WTC11 (cell line): Measurements from ENCODE around the gene CAMTA1. TPM values are rescaled to one million over a fixed set of nuclear protein-coding genes. Genes with fewer than 3 reads are reported as not detected.

Experiments used
- ATAC-seq: fragments of 200-7000 bp; cut with Tn5 transposase; 2 replicates; pipeline ENCODE4 v1.10.0; 2021; ENCODE audit warnings: mild to moderate bottlenecking, moderate library complexity
- CTCF ChIA-PET: fragments of 300-600 bp; sonication (Branson Sonifier 250); formaldehyde crosslinking; loops from one replicate; lab custom pipeline; 2021; ENCODE audit warnings: antibody characterized with exemption; lab: Charles Lee
- POLR2A ChIA-PET: fragments of 350-600 bp; sonication (Branson Sonifier 250); formaldehyde crosslinking; loops from one replicate; lab custom pipeline; 2021; ENCODE audit warnings: antibody characterized with exemption; lab: Charles Lee
- DNase-seq: peaks from one replicate; pipeline ENCODE4 v3.0.0; 2021; ENCODE audit warnings: low spot score
- H3K27ac Mint-ChIP-seq: 2 replicates; pipeline ENCODE4 v1.8.0; 2021; ENCODE audit warnings: mixed read lengths
- H3K27me3 Mint-ChIP-seq: 2 replicates; pipeline ENCODE4 v1.8.0; 2021; ENCODE audit warnings: low read depth, mild to moderate bottlenecking, moderate library complexity, mixed read lengths
- H3K36me3 Mint-ChIP-seq: 2 replicates; pipeline ENCODE4 v1.8.0; 2021; ENCODE audit warnings: mixed read lengths
- H3K4me1 Mint-ChIP-seq: 2 replicates; pipeline ENCODE4 v1.8.0; 2022; ENCODE audit warnings: mixed read lengths
- H3K4me3 Mint-ChIP-seq: 2 replicates; pipeline ENCODE4 v1.8.0; 2021; ENCODE audit warnings: mild to moderate bottlenecking, moderate library complexity, mixed read lengths
- H3K9me3 Mint-ChIP-seq: 2 replicates; pipeline ENCODE4 v1.8.0; 2021; ENCODE audit warnings: mixed read lengths
- AR ChIP-seq: fragments of 250-450 bp; sonication (Bioruptor Pico); IDR thresholded peaks from 2 replicates; pipeline ENCODE4 v1.9.0; 2021; ENCODE audit warnings: mild to moderate bottlenecking
- CDX4 ChIP-seq: fragments of 250-450 bp; sonication (Bioruptor Pico); IDR thresholded peaks from 2 replicates; pipeline ENCODE4 v1.9.0; 2021; ENCODE audit warnings: moderate library complexity, mild to moderate bottlenecking, inconsistent platforms, borderline replicate concordance
- CTCF ChIP-seq: fragments of 200-600 bp; IDR thresholded peaks from 2 replicates; pipeline ENCODE4 v1.8.0; 2022; ENCODE audit warnings: antibody characterized with exemption
- ESRRA ChIP-seq: sonication (generic); formaldehyde crosslinking; IDR thresholded peaks from 2 replicates; pipeline ENCODE4 v1.8.1; 2022; ENCODE audit warnings: mild to moderate bottlenecking, missing genetic modification reagents, borderline replicate concordance
- ETV6 ChIP-seq: sonication (generic); formaldehyde crosslinking; IDR thresholded peaks from 2 replicates; pipeline ENCODE4 v1.8.1; 2022; ENCODE audit warnings: mild to moderate bottlenecking, missing genetic modification reagents
- FOXJ3 ChIP-seq: sonication (generic); formaldehyde crosslinking; IDR thresholded peaks from 2 replicates; pipeline ENCODE4 v1.9.0; 2021; ENCODE audit warnings: missing genetic modification reagents, mild to moderate bottlenecking, borderline replicate concordance
- FOXK1 ChIP-seq: sonication (generic); formaldehyde crosslinking; IDR thresholded peaks from 2 replicates; pipeline ENCODE4 v1.8.0; 2022; ENCODE audit warnings: mild to moderate bottlenecking, moderate library complexity, missing genetic modification reagents
- FOXP4 ChIP-seq: sonication (generic); formaldehyde crosslinking; IDR thresholded peaks from 2 replicates; pipeline ENCODE4 v1.8.0; 2022; ENCODE audit warnings: mild to moderate bottlenecking, missing genetic modification reagents
- GTF2I ChIP-seq: fragments of 250-450 bp; sonication (Bioruptor Pico); conservative IDR thresholded peaks from 2 replicates; pipeline ENCODE4 v1.4.0; 2021; ENCODE audit warnings: mild to moderate bottlenecking
- HMGXB4 ChIP-seq: sonication (generic); formaldehyde crosslinking; IDR thresholded peaks from 2 replicates; pipeline ENCODE4 v1.8.1; 2023; ENCODE audit warnings: mild to moderate bottlenecking, moderate library complexity, missing genetic modification reagents
- IRF2 ChIP-seq: sonication (generic); formaldehyde crosslinking; IDR thresholded peaks from 2 replicates; pipeline ENCODE4 v1.8.0; 2022; ENCODE audit warnings: low read depth, missing genetic modification reagents, borderline replicate concordance
- JUN ChIP-seq: sonication (generic); formaldehyde crosslinking; IDR thresholded peaks from 2 replicates; pipeline ENCODE4 v1.8.0; 2023; ENCODE audit warnings: mild to moderate bottlenecking, missing genetic modification reagents
- MAX ChIP-seq: sonication (generic); formaldehyde crosslinking; IDR thresholded peaks from 2 replicates; pipeline ENCODE4 v1.8.0; 2022; ENCODE audit warnings: mild to moderate bottlenecking, missing genetic modification reagents
- NFYB ChIP-seq: sonication (generic); formaldehyde crosslinking; conservative IDR thresholded peaks from 2 replicates; pipeline ENCODE4 v1.8.0; 2022; ENCODE audit warnings: low read depth, missing genetic modification reagents
- PREB ChIP-seq: sonication (generic); formaldehyde crosslinking; IDR thresholded peaks from 2 replicates; pipeline ENCODE4 v1.8.1; 2022; ENCODE audit warnings: mild to moderate bottlenecking, missing genetic modification reagents, moderate library complexity, borderline replicate concordance
- TEAD1 ChIP-seq: sonication (generic); formaldehyde crosslinking; IDR thresholded peaks from 2 replicates; pipeline ENCODE4 v1.8.0; 2022; ENCODE audit warnings: mild to moderate bottlenecking, missing genetic modification reagents
- ZNF219 ChIP-seq: sonication (generic); formaldehyde crosslinking; IDR thresholded peaks from 2 replicates; pipeline ENCODE4 v1.8.0; 2023; ENCODE audit warnings: missing genetic modification reagents, mild to moderate bottlenecking, borderline replicate concordance
- ZNF232 ChIP-seq: sonication (generic); formaldehyde crosslinking; IDR thresholded peaks from 2 replicates; pipeline ENCODE4 v1.8.0; 2022; ENCODE audit warnings: mild to moderate bottlenecking, missing genetic modification reagents
- ZNF263 ChIP-seq: sonication (generic); formaldehyde crosslinking; IDR thresholded peaks from 2 replicates; pipeline ENCODE4 v1.8.1; 2022; ENCODE audit warnings: low read depth, mild to moderate bottlenecking, moderate library complexity, missing genetic modification reagents
- ZNF317 ChIP-seq: sonication (generic); formaldehyde crosslinking; IDR thresholded peaks from 2 replicates; pipeline ENCODE4 v1.8.1; 2023; ENCODE audit warnings: low read depth, mild to moderate bottlenecking, moderate library complexity, missing genetic modification reagents, borderline replicate concordance
- ZNF396 ChIP-seq: fragments of 250-450 bp; sonication (Bioruptor Pico); IDR thresholded peaks from 2 replicates; pipeline ENCODE4 v1.8.0; 2021; ENCODE audit warnings: mild to moderate bottlenecking, moderate library complexity, borderline replicate concordance
- ZNF671 ChIP-seq: fragments of 250-450 bp; sonication (Bioruptor Pico); IDR thresholded peaks from 2 replicates; pipeline ENCODE4 v1.8.0; 2021; ENCODE audit warnings: mild to moderate bottlenecking
- total RNA-seq: library from RNA; stranded (reverse); gene quantifications from 3 replicates; pipeline ENCODE4 v1.2.3, GENCODE V29; 2021

The CAMTA1 gene
- total RNA-seq, 1 experiment from 2014 or later = 86.4 TPM

GRCh38 chr1:7587773-7588456 lies 802.7 kb downstream of the CAMTA1 start (continued):
- no peak for TF ChIP-seq ZNF263

GRCh38 chr1:7588457-7588827 lies 803.2 kb downstream of the CAMTA1 start:
- Mint-ChIP-seq H3K4me3 (no peak overlapping the region), H3K27me3 (no peaks in the 10 kb centered on the region), H3K9me3 (no peaks in the 10 kb centered on the region), H3K27ac (no peak overlapping the region), H3K36me3 (no peaks in the 10 kb centered on the region), H3K4me1 (0 out of 2 replicates have a peak, but pooled peaks cover 7% of the 10 kb centered on the region)
- ChIA-PET POLR2A (no interaction called here), CTCF (interaction anchor here (1.1 kb wide), 1 partner anchor 59 kb away, joined by 5 read pairs; no protein-coding TSS in a partner anchor)
- ATAC-seq = no peak
- DNase-seq = no peak
- TF ChIP-seq JUN (CRISPR knock-in tag) = no peak
- no peak for TF ChIP-seq ZNF671 (CRISPR knock-in tag)
- no peak for TF ChIP-seq ZNF396 (CRISPR knock-in tag)
- TF ChIP-seq HMGXB4 (CRISPR knock-in tag) = no peak
- no peak for TF ChIP-seq IRF2 (CRISPR knock-in tag)
- no peak for TF ChIP-seq ESRRA
- TF ChIP-seq ZNF232 (CRISPR knock-in tag) = no peak
- TF ChIP-seq TEAD1 = no peak
- no peak for TF ChIP-seq CTCF
- no peak for TF ChIP-seq FOXK1
- TF ChIP-seq FOXP4 (CRISPR knock-in tag) = no peak

GRCh38 chr1:7589080-7589735 lies 804.0 kb downstream of the CAMTA1 start:
- ChIA-PET POLR2A (no interaction called here), CTCF (interaction anchor here (1.1 kb wide), 1 partner anchor 58 kb away, joined by 5 read pairs; no protein-coding TSS in a partner anchor)
- Mint-ChIP-seq H3K27ac (no peak overlapping the region), H3K36me3 (no peaks in the 10 kb centered on the region), H3K4me3 (no peak overlapping the region), H3K4me1 (0 out of 2 replicates have a peak, but pooled peaks cover 7% of the 10 kb centered on the region), H3K27me3 (no peaks in the 10 kb centered on the region), H3K9me3 (no peaks in the 10 kb centered on the region)
- DNase-seq (no peak), ATAC-seq (no peak)
- TF ChIP-seq NFYB (CRISPR knock-in tag) (no peak), ETV6 (CRISPR knock-in tag) (no peak), GTF2I (CRISPR knock-in tag) (no peak), PREB (no peak), ZNF317 (CRISPR knock-in tag) (no peak), ZNF219 (no peak), MAX (CRISPR knock-in tag) (no peak), AR (no peak), ZNF232 (CRISPR knock-in tag) (no peak), JUN (CRISPR knock-in tag) (no peak), CDX4 (CRISPR knock-in tag) (no peak), FOXJ3 (CRISPR knock-in tag) (no peak)
